22Rv1 (cell line): ENCODE results near the gene FKBP15.

Source experiments
- H3K27ac ChIP-seq: fragments of 450-650 bp; 2 replicates; pipeline ENCODE4 v1.5.1; 2017
- ZFX ChIP-seq: fragments of 450-650 bp; IDR thresholded peaks from 2 replicates; pipeline ENCODE4 v1.6.1; 2017; ENCODE audit warnings: antibody characterized with exemption, borderline replicate concordance
- TF ChIP-seq, protein P1 (sequence below): fragments of 450-650 bp; IDR thresholded peaks from 2 replicates; pipeline ENCODE4 v1.5.1; 2017; ENCODE audit warnings: mild to moderate bottlenecking

FKBP15 gene

DNA sequence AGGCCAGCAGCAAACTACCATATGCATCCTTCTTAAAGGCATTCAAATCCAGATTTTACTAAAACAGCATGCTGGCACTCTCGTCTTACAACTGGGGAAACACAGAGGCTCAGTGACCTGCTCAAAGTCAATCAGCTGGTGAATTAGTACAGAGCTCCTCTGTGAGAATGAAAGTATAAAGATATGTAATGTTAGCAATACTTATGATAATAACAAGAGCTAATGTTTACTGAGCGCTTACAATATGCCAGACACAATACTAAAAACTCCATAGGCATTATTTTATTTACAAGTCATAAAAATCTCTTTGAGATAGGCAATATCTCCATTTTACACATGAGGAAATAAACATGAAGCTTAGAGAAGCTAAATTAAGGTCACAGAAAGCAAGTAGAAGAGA, 28.6 kb downstream of the FKBP15 start:
- H3K27ac ChIP-seq = no peak overlapping the region
- TF ChIP-seq, protein P1, sequence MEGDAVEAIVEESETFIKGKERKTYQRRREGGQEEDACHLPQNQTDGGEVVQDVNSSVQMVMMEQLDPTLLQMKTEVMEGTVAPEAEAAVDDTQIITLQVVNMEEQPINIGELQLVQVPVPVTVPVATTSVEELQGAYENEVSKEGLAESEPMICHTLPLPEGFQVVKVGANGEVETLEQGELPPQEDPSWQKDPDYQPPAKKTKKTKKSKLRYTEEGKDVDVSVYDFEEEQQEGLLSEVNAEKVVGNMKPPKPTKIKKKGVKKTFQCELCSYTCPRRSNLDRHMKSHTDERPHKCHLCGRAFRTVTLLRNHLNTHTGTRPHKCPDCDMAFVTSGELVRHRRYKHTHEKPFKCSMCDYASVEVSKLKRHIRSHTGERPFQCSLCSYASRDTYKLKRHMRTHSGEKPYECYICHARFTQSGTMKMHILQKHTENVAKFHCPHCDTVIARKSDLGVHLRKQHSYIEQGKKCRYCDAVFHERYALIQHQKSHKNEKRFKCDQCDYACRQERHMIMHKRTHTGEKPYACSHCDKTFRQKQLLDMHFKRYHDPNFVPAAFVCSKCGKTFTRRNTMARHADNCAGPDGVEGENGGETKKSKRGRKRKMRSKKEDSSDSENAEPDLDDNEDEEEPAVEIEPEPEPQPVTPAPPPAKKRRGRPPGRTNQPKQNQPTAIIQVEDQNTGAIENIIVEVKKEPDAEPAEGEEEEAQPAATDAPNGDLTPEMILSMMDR = no peak
- TF ChIP-seq ZFX = no peak

DNA sequence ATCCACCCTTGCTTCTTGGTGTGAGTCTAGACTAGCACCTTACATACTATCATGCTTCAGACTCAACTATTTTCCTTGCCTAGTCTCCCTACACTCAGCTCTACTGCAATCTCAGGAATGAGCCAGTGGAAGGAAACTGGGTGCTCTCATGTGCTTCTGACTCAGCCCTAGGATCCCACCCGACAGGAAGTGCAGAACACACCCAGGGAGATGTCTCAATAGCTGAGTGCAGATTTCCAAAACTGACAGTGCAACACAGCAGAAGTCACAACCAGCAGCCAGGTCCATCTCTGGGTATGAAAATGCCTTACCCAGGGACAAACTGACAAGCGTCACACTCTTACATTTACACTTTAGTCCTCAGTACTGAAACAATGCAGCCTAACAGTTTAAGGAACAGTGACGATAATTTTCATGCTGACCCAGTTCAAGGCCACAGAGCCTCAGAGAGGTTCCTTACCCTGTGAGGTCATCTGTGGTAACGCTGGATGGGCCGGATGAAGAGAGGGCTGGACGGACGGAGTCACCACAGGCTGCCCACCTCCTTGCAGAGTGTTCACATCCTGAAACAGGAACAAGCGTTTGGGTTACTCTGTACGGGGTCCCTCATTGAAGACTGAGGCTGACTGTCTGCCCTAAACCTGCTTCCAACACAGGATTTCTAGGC, 33.0 kb downstream of the FKBP15 start:
- TF ChIP-seq, protein P1 = no peak
- no peak for TF ChIP-seq ZFX
- H3K27ac ChIP-seq = no peak overlapping the region

DNA sequence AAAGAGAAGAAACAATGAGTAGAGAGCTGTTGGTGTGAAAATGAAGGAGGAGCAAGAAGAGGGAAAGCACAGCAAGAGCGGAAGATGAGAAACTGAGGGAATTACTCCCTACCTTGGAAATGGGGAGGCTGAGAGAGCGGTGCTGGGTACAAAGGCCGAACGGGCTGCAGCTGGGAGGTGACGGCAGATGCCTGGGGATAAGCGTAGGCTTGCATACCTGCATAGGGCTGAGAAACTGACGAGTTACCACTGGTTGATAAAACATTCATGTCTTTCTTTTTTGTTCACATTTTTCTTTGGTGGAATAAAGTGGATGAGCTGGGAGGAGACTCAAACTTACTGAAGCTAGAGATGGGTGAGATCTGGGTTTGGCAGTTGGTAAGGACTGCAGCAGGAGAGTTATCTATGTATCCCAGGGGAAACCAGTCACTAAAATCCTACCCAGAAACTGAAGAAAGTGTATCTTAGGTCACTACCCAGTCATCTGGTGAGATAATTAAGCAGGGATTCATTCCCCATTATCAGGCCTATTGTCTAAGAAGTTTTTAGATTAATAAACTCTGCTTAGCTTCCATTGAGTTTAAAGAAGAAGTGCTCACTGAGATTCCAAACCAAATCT, 34.8 kb downstream of the FKBP15 start:
- TF ChIP-seq, protein P1 = no peak
- TF ChIP-seq ZFX = no peak
- no peak overlapping the region for H3K27ac ChIP-seq

DNA sequence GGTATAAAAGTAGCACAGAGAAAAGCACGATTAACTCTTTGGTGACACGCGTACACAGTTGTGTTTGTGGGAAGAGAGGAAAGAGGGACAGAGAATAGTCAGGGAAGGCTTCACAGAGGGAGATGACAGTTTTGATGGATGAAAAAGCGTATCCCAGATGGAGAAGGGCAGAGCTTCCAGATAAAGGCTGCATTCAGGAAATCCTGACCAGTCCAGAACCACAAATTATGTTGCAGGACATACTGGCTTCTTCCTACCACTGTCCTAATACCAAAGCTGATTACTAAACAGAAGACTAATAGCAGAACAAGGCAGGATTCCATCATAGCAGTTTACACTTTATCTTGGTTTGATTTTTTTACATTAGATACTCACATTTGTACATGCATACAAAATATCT, 35.8 kb downstream of the FKBP15 start:
- no peak overlapping the region for H3K27ac ChIP-seq
- TF ChIP-seq, protein P1 = no peak
- no peak for TF ChIP-seq ZFX

DNA sequence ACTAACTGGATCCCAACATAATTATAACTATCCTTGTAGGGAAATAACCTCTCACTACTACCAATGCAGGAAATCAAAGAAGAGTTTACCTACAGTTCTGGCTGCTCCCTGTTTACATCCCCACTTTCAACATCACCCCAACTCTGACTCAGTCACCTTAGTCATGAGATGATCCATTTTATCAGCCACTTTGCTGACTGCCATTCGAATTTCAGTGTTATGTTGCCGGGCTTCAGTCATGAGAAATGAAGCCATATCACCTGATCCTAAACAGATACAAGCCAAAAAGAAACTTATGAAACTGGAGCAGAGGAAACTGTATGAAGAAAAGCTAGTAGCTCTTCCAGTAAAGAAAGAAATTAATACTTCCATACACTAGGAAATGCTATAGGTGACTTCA, 36.5 kb downstream of the FKBP15 start:
- TF ChIP-seq, protein P1 = no peak
- TF ChIP-seq ZFX = no peak
- no peak overlapping the region for H3K27ac ChIP-seq

DNA sequence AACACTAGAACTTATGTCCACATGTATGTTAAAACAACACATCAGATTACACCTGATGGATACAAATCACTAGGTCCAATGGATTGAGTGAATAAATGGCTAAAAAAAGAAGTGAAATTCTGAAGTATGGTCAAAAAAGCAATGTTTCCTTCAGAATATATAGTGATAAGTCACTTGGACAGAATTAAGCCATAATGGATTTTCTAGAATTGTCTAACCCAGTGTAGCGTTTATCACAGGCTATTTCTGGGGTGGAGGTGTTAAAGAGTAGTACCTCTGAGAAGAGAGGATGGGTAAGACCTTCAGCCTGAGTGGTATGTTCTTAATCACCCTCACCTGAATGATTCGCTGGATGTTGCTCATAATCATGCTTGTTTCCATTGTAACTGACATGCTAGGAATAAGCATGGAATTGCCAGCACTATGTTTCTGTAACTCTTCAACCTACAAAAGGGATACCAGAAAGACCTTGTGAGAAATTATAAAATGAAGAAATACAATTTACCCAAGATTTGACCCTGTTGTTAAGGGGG, 37.1 kb downstream of the FKBP15 start:
- TF ChIP-seq ZFX = no peak
- TF ChIP-seq, protein P1 = no peak
- no peak overlapping the region for H3K27ac ChIP-seq

DNA sequence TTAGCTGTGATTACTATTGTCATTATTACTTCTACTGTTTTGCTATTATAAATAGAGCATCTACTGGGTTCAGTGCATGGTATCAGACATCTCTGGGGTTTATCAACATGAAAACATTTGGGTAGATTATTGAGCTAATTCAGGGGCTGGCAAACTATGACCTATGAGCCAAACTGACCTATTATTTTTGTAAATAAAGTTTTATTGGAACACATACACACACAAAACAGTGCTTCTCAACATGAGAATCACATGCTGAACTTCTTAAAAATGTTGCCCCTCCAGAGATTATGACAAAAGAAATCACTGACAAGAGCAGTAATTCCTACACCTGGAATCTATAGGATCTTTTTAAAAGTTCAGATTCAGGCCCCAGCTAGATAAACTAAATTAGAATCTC, 39.9 kb downstream of the FKBP15 start:
- H3K27ac ChIP-seq = no peak overlapping the region
- TF ChIP-seq, protein P1 = no peak
- TF ChIP-seq ZFX = no peak
